Measurements from ENCODE around the gene OR5B12. TPM values are rescaled to one million over a fixed set of nuclear protein-coding genes. Genes with fewer than 3 reads are reported as not detected.

OR5B12 gene
- total and polyA plus RNA-seq, 2 of the 4 experiments (the other 2 are of a cell fraction), result not detected

DNA sequence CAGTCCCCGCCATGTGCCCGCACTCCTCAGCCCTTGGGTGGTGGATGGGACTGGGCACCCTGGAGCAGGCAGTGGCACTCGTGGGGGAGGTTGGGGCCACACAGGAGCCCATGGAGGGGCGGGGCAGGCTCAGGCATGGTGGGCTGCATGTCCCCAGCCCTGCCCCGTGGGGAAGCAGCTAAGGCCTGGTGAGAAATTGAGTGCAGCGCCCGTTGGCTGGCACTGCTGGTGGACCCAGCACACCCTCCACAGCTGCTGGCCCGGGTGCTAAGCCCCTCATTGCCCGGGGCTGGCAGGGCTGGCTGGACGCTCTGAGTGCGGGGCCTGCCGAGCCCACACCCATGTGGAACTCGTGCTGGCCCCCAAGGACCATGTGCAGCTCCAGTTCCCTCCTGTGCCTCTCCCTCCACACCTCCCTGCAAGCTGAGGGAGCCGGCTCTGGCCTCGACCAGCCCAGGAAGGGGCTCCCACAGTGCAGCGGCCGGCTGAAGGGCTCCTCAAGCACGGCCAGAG lies 51.4 kb downstream of the OR5B12 start:
- peaks cover 15% of the 10 kb centered on the region; the same call in 1 of the 2 replicates for H3K4me1 ChIP-seq (ENCODE audit: control insufficient read depth, insufficient read depth, low read length)
- no peak for TF ChIP-seq POLR2A (IDR thresholded peaks at IDR 0.05; ENCODE audit: low read depth, low read length)
- no peak for TF ChIP-seq CHD1 (IDR thresholded peaks at IDR 0.05; ENCODE audit: low read depth, low read length)
- no peak for TF ChIP-seq BHLHE40 (IDR thresholded peaks at IDR 0.05; ENCODE audit: low read depth, low read length)
- no peak for TF ChIP-seq MAFK (IDR thresholded peaks at IDR 0.05; ENCODE audit: low read depth, low read length)
- TF ChIP-seq, protein P1, sequence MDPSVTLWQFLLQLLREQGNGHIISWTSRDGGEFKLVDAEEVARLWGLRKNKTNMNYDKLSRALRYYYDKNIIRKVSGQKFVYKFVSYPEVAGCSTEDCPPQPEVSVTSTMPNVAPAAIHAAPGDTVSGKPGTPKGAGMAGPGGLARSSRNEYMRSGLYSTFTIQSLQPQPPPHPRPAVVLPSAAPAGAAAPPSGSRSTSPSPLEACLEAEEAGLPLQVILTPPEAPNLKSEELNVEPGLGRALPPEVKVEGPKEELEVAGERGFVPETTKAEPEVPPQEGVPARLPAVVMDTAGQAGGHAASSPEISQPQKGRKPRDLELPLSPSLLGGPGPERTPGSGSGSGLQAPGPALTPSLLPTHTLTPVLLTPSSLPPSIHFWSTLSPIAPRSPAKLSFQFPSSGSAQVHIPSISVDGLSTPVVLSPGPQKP (IDR thresholded peaks at IDR 0.05; ENCODE audit: borderline replicate concordance, low read depth, low read length), result no peak
- TF ChIP-seq RFX5 (IDR thresholded peaks at IDR 0.05; ENCODE audit: low read depth, low read length), result no peak
- no peak for TF ChIP-seq FOS (IDR thresholded peaks at IDR 0.05; ENCODE audit: low read depth, low read length)
- TF ChIP-seq, protein P2, sequence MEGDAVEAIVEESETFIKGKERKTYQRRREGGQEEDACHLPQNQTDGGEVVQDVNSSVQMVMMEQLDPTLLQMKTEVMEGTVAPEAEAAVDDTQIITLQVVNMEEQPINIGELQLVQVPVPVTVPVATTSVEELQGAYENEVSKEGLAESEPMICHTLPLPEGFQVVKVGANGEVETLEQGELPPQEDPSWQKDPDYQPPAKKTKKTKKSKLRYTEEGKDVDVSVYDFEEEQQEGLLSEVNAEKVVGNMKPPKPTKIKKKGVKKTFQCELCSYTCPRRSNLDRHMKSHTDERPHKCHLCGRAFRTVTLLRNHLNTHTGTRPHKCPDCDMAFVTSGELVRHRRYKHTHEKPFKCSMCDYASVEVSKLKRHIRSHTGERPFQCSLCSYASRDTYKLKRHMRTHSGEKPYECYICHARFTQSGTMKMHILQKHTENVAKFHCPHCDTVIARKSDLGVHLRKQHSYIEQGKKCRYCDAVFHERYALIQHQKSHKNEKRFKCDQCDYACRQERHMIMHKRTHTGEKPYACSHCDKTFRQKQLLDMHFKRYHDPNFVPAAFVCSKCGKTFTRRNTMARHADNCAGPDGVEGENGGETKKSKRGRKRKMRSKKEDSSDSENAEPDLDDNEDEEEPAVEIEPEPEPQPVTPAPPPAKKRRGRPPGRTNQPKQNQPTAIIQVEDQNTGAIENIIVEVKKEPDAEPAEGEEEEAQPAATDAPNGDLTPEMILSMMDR (conservative IDR thresholded peaks at IDR 0.05; ENCODE audit: low read depth, low read length), result no peak
- no peak for TF ChIP-seq CEBPB (IDR thresholded peaks at IDR 0.05; ENCODE audit: low read depth, low read length)
- no peak for TF ChIP-seq RCOR1 (IDR thresholded peaks at IDR 0.05; ENCODE audit: insufficient replicate concordance, low read length)
- TF ChIP-seq, protein P3, sequence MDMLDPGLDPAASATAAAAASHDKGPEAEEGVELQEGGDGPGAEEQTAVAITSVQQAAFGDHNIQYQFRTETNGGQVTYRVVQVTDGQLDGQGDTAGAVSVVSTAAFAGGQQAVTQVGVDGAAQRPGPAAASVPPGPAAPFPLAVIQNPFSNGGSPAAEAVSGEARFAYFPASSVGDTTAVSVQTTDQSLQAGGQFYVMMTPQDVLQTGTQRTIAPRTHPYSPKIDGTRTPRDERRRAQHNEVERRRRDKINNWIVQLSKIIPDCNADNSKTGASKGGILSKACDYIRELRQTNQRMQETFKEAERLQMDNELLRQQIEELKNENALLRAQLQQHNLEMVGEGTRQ (IDR thresholded peaks at IDR 0.05; ENCODE audit: low read depth, low read length), result no peak
- TF ChIP-seq RAD21 (IDR thresholded peaks at IDR 0.05; ENCODE audit: low read length), result no peak
- no peak for TF ChIP-seq MAZ (IDR thresholded peaks at IDR 0.05; ENCODE audit: borderline replicate concordance, low read depth, low read length)
- TF ChIP-seq NFE2L2 (IDR thresholded peaks at IDR 0.05; ENCODE audit: low read depth, low read length), result no peak
- TF ChIP-seq SMC3 (IDR thresholded peaks at IDR 0.05; ENCODE audit: low read depth, low read length), result no peak
- TF ChIP-seq MXI1 (IDR thresholded peaks at IDR 0.05; ENCODE audit: borderline replicate concordance, low read depth, low read length), result no peak
- H3K9ac ChIP-seq (ENCODE audit: low read depth, low read length), result no peak overlapping the region; the same call in 1 of the 2 replicates
- H3K4me3 ChIP-seq (ENCODE audit: insufficient read depth, low read depth, low read length), result no peak overlapping the region
- peak overlapping the region; percentile 99 for H2AK5ac ChIP-seq (ENCODE audit: low read depth, low read length)
- peak overlapping the region; percentile 75; the same call in 1 of the 2 replicates for H3K56ac ChIP-seq (ENCODE audit: extremely low read depth, insufficient read depth, low read length)
- no peak overlapping the region for H3K4me2 ChIP-seq (ENCODE audit: low read depth, low read length)
- 60% methylated on average over 1 of the region's 18 CpGs; no CpG with 5 or more reads in 1 of the 2 experiments for WGBS, 2 experiments (ENCODE audit: extremely low coverage in 2 of 2, insufficient read length in 1 of 2)
- peak overlapping the region; percentile 94 for H4K5ac ChIP-seq (ENCODE audit: low read depth, low read length)
- peak overlapping the region; percentile 98 for H2BK120ac ChIP-seq (ENCODE audit: low read depth, low read length)
- H4K91ac ChIP-seq (ENCODE audit: insufficient read depth, low read depth, low read length), result peak overlapping the region; percentile 97
- no peaks in the 10 kb centered on the region for H3K79me1 ChIP-seq (ENCODE audit: low read depth in 1 of 2, low read length in 2 of 2)
- ChIA-PET CTCF (interaction anchor here (1.0 kb wide), 1 partner anchor 122 kb away, joined by 3 read pairs; no protein-coding TSS in a partner anchor), POLR2A (ENCODE audit: unreplicated experiment) (no interaction called here)
- no peaks in the 10 kb centered on the region for H3K9me1 ChIP-seq (ENCODE audit: insufficient read depth, low read length)
- peak overlapping the region; percentile 99 for H3K18ac ChIP-seq (ENCODE audit: low read depth, low read length)
- BruUV-seq (replicated peaks), result no TSS peak
- H2BK15ac ChIP-seq (ENCODE audit: low read depth, low read length), result peak overlapping the region; percentile 79; the same call in 1 of the 3 replicates
- peak overlapping the region; percentile 99 for H3K27ac ChIP-seq (ENCODE audit: insufficient read depth, low read length)
- DNase-seq, result no peak
- H3K36me3 ChIP-seq (ENCODE audit: control insufficient read depth, insufficient read depth, low read length), result no peaks in the 10 kb centered on the region
- peak overlapping the region; percentile 62 for H2AFZ ChIP-seq (replicated peaks; ENCODE audit: low read length, poor library complexity)
- no peak for ATAC-seq (ENCODE audit: low read depth)
- in situ Hi-C loops (cut with MboI; ENCODE audit: low sequenced_read_pairs) (no loop called here), dilution Hi-C loops (cut with HindIII; ENCODE audit: low sequenced_read_pairs, unreplicated experiment) (no loop called here), intact Hi-C loops (cut with micrococcal nuclease) (loop anchor here (5.0 to 10.0 kb wide), 5 partner anchors 58 to 628 kb away; partner anchors contain the start of gene CTNND1)
- H2BK5ac ChIP-seq (ENCODE audit: low read depth, low read length, poor library complexity, severe bottlenecking), result peak overlapping the region; percentile 100
- H3K4ac ChIP-seq (ENCODE audit: low read depth, low read length), result peak overlapping the region; percentile 96
- no peak overlapping the region for H2AK9ac ChIP-seq (replicated peaks; ENCODE audit: low read depth, low read length, poor library complexity)
- H3K9me3 ChIP-seq (ENCODE audit: control insufficient read depth, insufficient read depth, low read length), result peaks cover 8% of the 10 kb centered on the region
- no peak overlapping the region for H3K23ac ChIP-seq (ENCODE audit: low read depth, low read length)
- H2BK20ac ChIP-seq (ENCODE audit: low read depth, low read length), result peak overlapping the region; percentile 97
- H3K27me3 ChIP-seq (ENCODE audit: control insufficient read depth, insufficient read depth, low read length), result no peaks in the 10 kb centered on the region
- peak overlapping the region; percentile 93 for H3K14ac ChIP-seq (replicated peaks; ENCODE audit: low read depth, low read length)
- peak overlapping the region; percentile 70 to 86 for H4K8ac ChIP-seq (ENCODE audit: low read depth in 2 of 2, low read length in 2 of 2)
- no peaks in the 10 kb centered on the region for H4K20me1 ChIP-seq (ENCODE audit: insufficient read depth, low read length)

Data from IMR-90 (cell line).